ENCODE data around the gene RGS6. TPM values are rescaled to one million over a fixed set of nuclear protein-coding genes. Genes with fewer than 3 reads are reported as not detected.

RGS6 gene
- total RNA-seq, 1 donor from 2014 or later, result 0.34 TPM

- Histone ChIP-seq H3K79me2 (ENCODE audit: insufficient read depth, low read length) (no peaks in the 10 kb centered on the region), H3K9ac (ENCODE audit: low read length) (no peak overlapping the region), H3K27ac (ENCODE audit: low read depth, low read length) (no peak overlapping the region), H3K27me3 (ENCODE audit: insufficient read depth, low read length) (peaks cover 3% of the 10 kb centered on the region), H2AFZ (ENCODE audit: low read depth, low read length) (no peak overlapping the region), H3K4me1 (ENCODE audit: insufficient read depth, low read length) (peaks cover 5% of the 10 kb centered on the region), H3K36me3 (ENCODE audit: insufficient read depth, low read length) (no peaks in the 10 kb centered on the region), H3K4me2 (ENCODE audit: low read length) (no peak overlapping the region), H3K9me3 (ENCODE audit: insufficient read depth, low read depth, low read length) (no peaks in the 10 kb centered on the region), H3K4me3 (ENCODE audit: insufficient read depth, low read depth, low read length) (no peak overlapping the region), H4K20me1 (ENCODE audit: insufficient read depth, low read length) (no peaks in the 10 kb centered on the region)
- Mint-ChIP-seq H3K4me3 (ENCODE audit: unreplicated experiment) (no peak overlapping the region), H3K4me1 (ENCODE audit: low read depth, unreplicated experiment) (peaks cover 11% of the 10 kb centered on the region), H3K9me3 (ENCODE audit: unreplicated experiment) (peaks cover 2% of the 10 kb centered on the region), H3K27me3 (ENCODE audit: low read depth, unreplicated experiment) (peaks cover 16% of the 10 kb centered on the region), H3K36me3 (ENCODE audit: low read depth, unreplicated experiment) (no peaks in the 10 kb centered on the region), H3K27ac (ENCODE audit: unreplicated experiment) (no peak overlapping the region)
- no peak for FAIRE-seq
- DNase-seq (ENCODE audit: low read depth), result no peak
- no peak for TF ChIP-seq CTCF (IDR thresholded peaks at IDR 0.05; ENCODE audit: insufficient read depth, low read depth, low read length)
- no peak for TF ChIP-seq EZH2 (IDR thresholded peaks at IDR 0.05; ENCODE audit: insufficient read depth, low read length)
Measured at GRCh38 chr14:72404106-72404774, 472.0 kb downstream of the RGS6 start.

- no peak for TF ChIP-seq CTCF (IDR thresholded peaks at IDR 0.05; ENCODE audit: insufficient read depth, low read depth, low read length)
- no peak for TF ChIP-seq EZH2 (IDR thresholded peaks at IDR 0.05; ENCODE audit: insufficient read depth, low read length)
- no peak overlapping the region for H3K9ac ChIP-seq (ENCODE audit: low read length)
- no peaks in the 10 kb centered on the region for H3K79me2 ChIP-seq (ENCODE audit: insufficient read depth, low read length)
- peaks cover 3% of the 10 kb centered on the region for H3K27me3 ChIP-seq (ENCODE audit: insufficient read depth, low read length)
- H3K27ac ChIP-seq (ENCODE audit: low read depth, low read length), result no peak overlapping the region
- Mint-ChIP-seq H3K4me3 (ENCODE audit: unreplicated experiment) (no peak overlapping the region), H3K4me1 (ENCODE audit: low read depth, unreplicated experiment) (peaks cover 11% of the 10 kb centered on the region), H3K9me3 (ENCODE audit: unreplicated experiment) (peaks cover 2% of the 10 kb centered on the region), H3K27ac (ENCODE audit: unreplicated experiment) (no peak overlapping the region), H3K36me3 (ENCODE audit: low read depth, unreplicated experiment) (no peaks in the 10 kb centered on the region), H3K27me3 (ENCODE audit: low read depth, unreplicated experiment) (peaks cover 16% of the 10 kb centered on the region)
- H4K20me1 ChIP-seq (ENCODE audit: insufficient read depth, low read length), result no peaks in the 10 kb centered on the region
- H3K4me2 ChIP-seq (ENCODE audit: low read length), result no peak overlapping the region
- no peaks in the 10 kb centered on the region for H3K9me3 ChIP-seq (ENCODE audit: insufficient read depth, low read depth, low read length)
- no peaks in the 10 kb centered on the region for H3K36me3 ChIP-seq (ENCODE audit: insufficient read depth, low read length)
- peaks cover 5% of the 10 kb centered on the region for H3K4me1 ChIP-seq (ENCODE audit: insufficient read depth, low read length)
- DNase-seq (ENCODE audit: low read depth) (no peak), FAIRE-seq (no peak)
- H2AFZ ChIP-seq (ENCODE audit: low read depth, low read length), result no peak overlapping the region
- H3K4me3 ChIP-seq (ENCODE audit: insufficient read depth, low read depth, low read length), result no peak overlapping the region
Measured at GRCh38 chr14:72404998-72405397, 472.8 kb downstream of the RGS6 start.

GRCh38 chr14:72408020-72408419, 475.8 kb downstream of the RGS6 start:
- Histone ChIP-seq H3K9ac (ENCODE audit: low read length) (no peak overlapping the region), H3K79me2 (ENCODE audit: insufficient read depth, low read length) (no peaks in the 10 kb centered on the region), H3K4me3 (ENCODE audit: insufficient read depth, low read depth, low read length) (no peak overlapping the region), H4K20me1 (ENCODE audit: insufficient read depth, low read length) (no peaks in the 10 kb centered on the region), H3K4me1 (ENCODE audit: insufficient read depth, low read length) (no peaks in the 10 kb centered on the region), H3K9me3 (ENCODE audit: insufficient read depth, low read depth, low read length) (no peaks in the 10 kb centered on the region), H2AFZ (ENCODE audit: low read depth, low read length) (no peak overlapping the region), H3K4me2 (ENCODE audit: low read length) (no peak overlapping the region), H3K27ac (ENCODE audit: low read depth, low read length) (no peak overlapping the region), H3K36me3 (ENCODE audit: insufficient read depth, low read length) (no peaks in the 10 kb centered on the region), H3K27me3 (ENCODE audit: insufficient read depth, low read length) (no peaks in the 10 kb centered on the region)
- Mint-ChIP-seq H3K27ac (ENCODE audit: unreplicated experiment) (no peak overlapping the region), H3K9me3 (ENCODE audit: unreplicated experiment) (peaks cover 2% of the 10 kb centered on the region), H3K4me3 (ENCODE audit: unreplicated experiment) (no peak overlapping the region), H3K4me1 (ENCODE audit: low read depth, unreplicated experiment) (no peaks in the 10 kb centered on the region), H3K36me3 (ENCODE audit: low read depth, unreplicated experiment) (no peaks in the 10 kb centered on the region), H3K27me3 (ENCODE audit: low read depth, unreplicated experiment) (peaks cover 18% of the 10 kb centered on the region)
- no peak for DNase-seq (ENCODE audit: low read depth)
- TF ChIP-seq EZH2 (IDR thresholded peaks at IDR 0.05; ENCODE audit: insufficient read depth, low read length), result no peak
- TF ChIP-seq CTCF (IDR thresholded peaks at IDR 0.05; ENCODE audit: insufficient read depth, low read depth, low read length), result no peak
- FAIRE-seq, result no peak

Measured in astrocyte (in vitro differentiated cells and primary cell).